HL-60/S4 treated with retinoic acid at 250 ng/mL for 4 days and 3 days (cell line): ENCODE data around the gene BGLAP.

ENCODE experiments used
- in situ Hi-C: fragments of 300-500 bp; cut with MboI; formaldehyde crosslinking; loops from 2 replicates; pipeline ENCODE4 v1.7.0; 2022; ENCODE audit warnings: low sequenced_read_pairs

The BGLAP gene

GRCh38 chr1:156241926-156242325 lies at the start of gene BGLAP:
Gene BGLAP (plus strand): TSS chr1:156242184. CDS start chr1:156242232, 48 bp downstream.
- in situ Hi-C loops, result no loop called here

- in situ Hi-C loops, result no loop called here
Measured at GRCh38 chr1:156193208-156193487, 48.8 kb upstream of the BGLAP start.

DNA sequence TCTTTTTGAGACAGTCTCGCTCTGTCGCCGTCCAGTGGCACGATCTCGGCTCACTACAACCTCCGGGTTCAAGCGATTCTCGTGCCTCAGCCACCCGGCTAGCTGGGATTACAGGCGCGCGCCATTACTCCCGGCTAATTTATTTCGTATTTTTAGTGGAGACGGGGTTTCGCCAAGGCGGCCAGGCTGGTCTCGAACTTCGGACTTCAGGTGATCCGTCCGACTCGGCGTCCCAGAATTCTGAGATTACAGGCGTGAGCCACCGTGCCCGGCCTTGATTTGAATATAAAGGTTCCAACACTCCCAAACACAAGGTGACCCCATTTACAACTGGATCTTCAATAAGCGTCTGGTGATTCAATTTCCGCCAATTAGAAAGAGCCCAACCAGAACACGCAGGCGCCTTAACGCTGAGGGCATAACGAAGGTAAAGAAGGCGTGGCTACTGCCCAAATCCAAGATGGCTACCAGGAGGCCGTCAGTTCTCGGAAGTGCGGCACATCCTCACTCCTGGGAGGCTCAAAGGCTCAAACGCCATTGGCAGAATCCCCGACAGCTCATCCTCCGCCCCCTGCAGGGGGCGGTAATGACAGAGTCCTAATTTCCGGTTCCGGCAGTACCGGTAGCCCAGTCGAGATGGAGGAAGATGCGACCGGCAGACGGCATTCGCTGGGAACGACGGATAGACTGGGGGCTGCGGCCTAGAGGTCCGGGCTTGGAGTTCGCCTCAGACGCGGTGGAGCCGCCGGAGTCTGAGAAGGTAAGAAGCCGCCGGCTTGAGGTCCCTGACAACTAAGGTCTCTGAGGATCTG lies 48.3 kb upstream of the BGLAP start, which contains the start of gene SLC25A44:
SLC25A44 (plus strand) TSS at position 617 of the 812 bp plus-strand sequence. CDS start 5,744 bp downstream, outside the sequence.
- in situ Hi-C loops, result no loop called here

GRCh38 chr1:156194300-156194652 lies 47.7 kb upstream of the BGLAP start:
- in situ Hi-C loops, result no loop called here

- in situ Hi-C loops, result no loop called here
Measured at GRCh38 chr1:156195853-156196252, 46.1 kb upstream of the BGLAP start.

- in situ Hi-C loops, result no loop called here
Measured at GRCh38 chr1:156196445-156196844, 45.5 kb upstream of the BGLAP start.

- in situ Hi-C loops, result no loop called here
Measured at GRCh38 chr1:156198831-156199349, 43.1 kb upstream of the BGLAP start.

- in situ Hi-C loops, result no loop called here
Measured at GRCh38 chr1:156200044-156200443, 41.9 kb upstream of the BGLAP start.

- in situ Hi-C loops, result no loop called here
Measured at GRCh38 chr1:156203331-156203730, 38.7 kb upstream of the BGLAP start.

- in situ Hi-C loops, result no loop called here
Measured at GRCh38 chr1:156204686-156205085, 37.3 kb upstream of the BGLAP start.

DNA sequence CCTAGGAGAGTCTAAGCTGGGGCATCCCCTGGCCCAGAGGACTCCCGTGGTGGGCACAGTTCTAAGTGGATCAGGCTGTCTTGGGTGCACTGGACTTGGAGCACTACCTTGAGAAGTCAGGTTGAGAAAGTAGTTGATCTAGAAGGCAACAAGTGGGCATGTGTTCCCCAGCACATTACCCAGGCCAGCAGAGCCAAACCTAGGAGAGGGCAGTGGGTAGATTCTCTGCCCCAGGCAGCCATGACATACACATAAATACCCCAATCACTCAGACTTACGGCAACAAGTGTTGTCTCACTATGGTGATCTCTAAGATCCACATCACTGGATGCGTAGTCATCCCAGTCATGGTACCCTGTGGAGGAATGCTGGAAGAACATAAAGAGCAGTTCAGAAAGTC lies 30.7 kb upstream of the BGLAP start:
- in situ Hi-C loops, result loop anchor here (10.0 kb wide), 1 partner anchor 56 kb away; the partner anchor contains the start of gene SEMA4A

GRCh38 chr1:156212130-156212529 lies 29.9 kb upstream of the BGLAP start:
- in situ Hi-C loops, result loop anchor here (10.0 kb wide), 1 partner anchor 57 kb away; the partner anchor contains the start of gene SEMA4A

- in situ Hi-C loops, result loop anchor here (10.0 kb wide), 1 partner anchor 58 kb away; the partner anchor contains the start of gene SEMA4A
Measured at GRCh38 chr1:156212833-156213643, 28.9 kb upstream of the BGLAP start, which contains the start of gene PMF1. Gene PMF1 (plus strand): TSS chr1:156213007. CDS start chr1:156213016, 9 bp downstream.

GRCh38 chr1:156213644-156213966 lies 28.4 kb upstream of the BGLAP start:
- in situ Hi-C loops, result loop anchor here (10.0 kb wide), 1 partner anchor 59 kb away; the partner anchor contains the start of gene SEMA4A

DNA sequence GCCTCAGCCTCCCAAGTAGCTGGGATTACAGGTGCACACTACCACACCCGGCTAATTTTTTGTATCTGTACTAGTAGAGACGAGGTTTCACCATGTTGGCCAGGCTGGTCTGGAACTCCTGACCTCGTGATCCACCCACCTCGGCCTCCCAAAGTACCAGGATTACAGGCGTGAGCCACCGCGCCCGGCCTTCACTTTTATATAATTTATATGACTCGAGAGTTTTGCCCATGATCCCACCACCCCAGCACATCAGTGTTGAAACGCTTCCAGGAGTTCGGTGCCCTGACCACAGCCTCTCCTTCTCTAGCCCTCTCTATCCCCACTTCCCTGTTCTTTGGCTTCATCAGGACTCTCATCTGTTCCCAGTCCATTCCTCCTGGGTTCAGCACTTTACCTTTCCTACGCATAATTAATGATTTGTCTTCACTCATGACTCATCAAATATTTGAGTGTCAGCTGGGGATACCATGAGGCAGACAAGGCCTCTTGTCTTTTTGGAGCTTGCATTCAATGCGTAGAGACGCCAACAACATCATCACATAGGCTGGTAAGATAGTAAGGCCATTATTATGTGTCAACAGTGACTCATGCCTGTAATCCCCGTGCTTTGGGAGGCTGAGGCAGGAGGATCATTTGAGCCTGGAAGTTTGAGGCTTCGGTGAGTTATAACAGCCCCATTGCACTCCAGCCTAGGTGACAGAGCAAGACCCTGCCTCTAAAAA lies 27.8 kb upstream of the BGLAP start:
- in situ Hi-C loops, result loop anchor here (10.0 kb wide), 1 partner anchor 59 kb away; the partner anchor contains the start of gene SEMA4A

GRCh38 chr1:156216361-156217086 lies 25.5 kb upstream of the BGLAP start:
- in situ Hi-C loops, result loop anchor here (10.0 kb wide), 1 partner anchor 62 kb away; the partner anchor contains the start of gene SEMA4A

DNA sequence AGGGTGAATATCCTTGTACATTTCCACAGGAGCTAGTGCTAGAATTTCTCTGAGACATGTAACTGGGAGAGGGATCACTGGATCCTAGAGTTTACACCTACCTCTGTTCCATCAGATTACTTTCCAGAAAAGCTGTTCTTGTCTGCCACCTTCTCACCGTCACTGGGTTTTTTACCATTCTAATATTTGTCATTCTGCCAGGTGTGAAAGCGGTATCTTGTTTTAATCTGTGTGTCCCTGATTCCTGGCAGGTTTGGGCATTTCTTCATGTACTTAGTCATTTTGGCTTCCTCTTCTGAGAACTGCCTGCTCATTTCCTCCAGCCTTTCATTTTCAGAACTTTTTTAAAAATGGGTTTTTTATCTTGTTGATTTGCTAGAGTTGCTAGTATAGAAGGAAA lies 24.1 kb upstream of the BGLAP start:
- in situ Hi-C loops, result loop anchor here (10.0 kb wide), 1 partner anchor 63 kb away; the partner anchor contains the start of gene SEMA4A

DNA sequence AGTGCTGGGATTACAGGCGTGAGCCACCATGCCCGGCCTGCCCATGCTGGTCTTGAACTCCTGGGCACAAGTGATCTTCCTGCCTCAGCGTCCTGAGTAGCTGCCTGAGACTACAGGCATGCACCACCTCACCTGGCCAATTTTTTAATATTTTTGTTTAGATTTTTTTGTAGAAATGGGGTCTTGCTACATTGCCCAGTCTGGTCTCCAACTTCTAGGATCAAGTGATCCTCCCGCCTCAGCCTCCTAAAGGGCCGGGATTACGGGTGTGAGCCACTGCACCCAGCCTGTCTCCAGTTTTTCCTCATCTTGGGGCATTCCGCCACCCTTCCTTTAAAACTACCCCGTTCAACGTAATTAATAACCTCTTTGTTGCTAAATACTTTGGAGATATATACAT lies 21.8 kb upstream of the BGLAP start:
- in situ Hi-C loops, result no loop called here

- in situ Hi-C loops, result no loop called here
Measured at GRCh38 chr1:156221986-156222692, 19.8 kb upstream of the BGLAP start.

DNA sequence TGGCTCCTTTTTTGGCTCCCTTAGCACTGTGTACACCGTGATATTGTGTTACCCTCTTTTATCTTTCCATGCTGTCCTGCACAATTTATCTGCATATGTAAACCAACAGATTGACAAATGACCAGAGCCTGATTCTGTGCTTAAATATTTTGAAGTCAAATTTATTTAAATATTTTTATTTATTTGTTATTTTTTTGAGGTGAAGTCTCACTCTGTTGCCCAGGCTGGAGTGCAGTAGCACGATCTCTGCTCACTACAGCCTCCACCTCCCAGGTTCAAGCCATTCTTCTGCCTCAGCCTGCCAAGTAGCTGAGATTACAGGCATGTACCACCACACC lies 16.3 kb upstream of the BGLAP start:
- in situ Hi-C loops, result no loop called here
